SK-N-SH (cell line): ENCODE measurements around the gene RIN2. TPM values are rescaled to one million over a fixed set of nuclear protein-coding genes. Genes with fewer than 3 reads are reported as not detected.
A peak's percentile ranks its signal among the peaks of the same experiment; 100 is the strongest.

Experiments
- CTCF ChIA-PET: fragments of 300-600, 350-600 bp; formaldehyde crosslinking; extraction: SDS; loops from one replicate; lab custom pipeline; 2021; lab: Yijun Ruan, JAX
- POLR2A ChIA-PET: fragments of 350-600 bp; sonication (Branson Sonifier 250); formaldehyde crosslinking; extraction: SDS; loops from one replicate; lab custom pipeline; 2020; ENCODE audit warnings: antibody characterized with exemption, inconsistent platforms; lab: Yijun Ruan, JAX
- DNase-seq: peaks from one replicate; pipeline ENCODE4 v3.0.0; 2012
- H2AFZ ChIP-seq: fragments of 200-600 bp; sonication (generic); 2 replicates; pipeline ENCODE4 v1.8.1; 2016; ENCODE audit warnings: antibody characterized with exemption, mild to moderate bottlenecking, low read depth
- H3F3A ChIP-seq: fragments of 200-600 bp; sonication (generic); replicated peaks from 2 replicates; pipeline ENCODE3; 2016; ENCODE audit warnings: antibody characterized with exemption, mild to moderate bottlenecking; ENCODE audit not compliant: insufficient read depth
- H3K27ac ChIP-seq, 2 experiments: fragments of 200-500 bp in 1 of 2; fragments of 200-600 bp in 1 of 2; sonication (Bioruptor generic) in 1 of 2; sonication (generic), shearing (Covaris generic) in 1 of 2; 2 replicates each; pipeline versions ENCODE4 v1.5.1 to v1.6.1; 2014 to 2016; ENCODE audit warnings: low read depth in 2 of 2, inconsistent platforms in 1 of 2, low read length in 1 of 2, mild to moderate bottlenecking in 1 of 2, mixed read lengths in 1 of 2
- H3K27me3 ChIP-seq: fragments of 200-600 bp; sonication (generic), shearing (Covaris generic); 2 replicates; pipeline ENCODE4 v1.6.1; 2016; ENCODE audit warnings: mixed run types; ENCODE audit not compliant: insufficient read depth
- H3K36me3 ChIP-seq, 2 experiments: fragments of 200-500 bp in 1 of 2; fragments of 200-600 bp in 1 of 2; sonication (Bioruptor generic) in 1 of 2; sonication (generic) in 1 of 2; replicated peaks in 1 of 2; 2 replicates each; pipeline versions ENCODE3 to v1.5.1; 2014 to 2016; ENCODE audit warnings: low read length in 1 of 2, mild to moderate bottlenecking in 1 of 2; ENCODE audit not compliant: insufficient read depth in 2 of 2, control insufficient read depth in 1 of 2
- H3K4me1 ChIP-seq, 2 experiments: fragments of 200-500 bp in 1 of 2; fragments of 200-600 bp in 1 of 2; sonication (Bioruptor generic) in 1 of 2; sonication (generic), shearing (Covaris generic) in 1 of 2; 2 replicates each; pipeline versions ENCODE4 v1.5.1 to v1.6.1; 2014 to 2016; ENCODE audit warnings: low read depth in 1 of 2, low read length in 1 of 2, mixed run types in 1 of 2; ENCODE audit not compliant: insufficient read depth in 2 of 2, control insufficient read depth in 1 of 2
- H3K4me2 ChIP-seq: fragments of 200-600 bp; sonication (generic), shearing (Covaris generic); 2 replicates; pipeline ENCODE4 v1.6.1; 2017; ENCODE audit warnings: mixed run types
- H3K4me3 ChIP-seq, 2 experiments: fragments of 200-500 bp in 1 of 2; fragments of 200-600 bp in 1 of 2; sonication (Bioruptor generic) in 1 of 2; sonication (generic), shearing (Covaris generic) in 1 of 2; 2 replicates each; pipeline versions ENCODE4 v1.5.1 to v1.8.1; 2014 to 2016; ENCODE audit warnings: low read depth in 2 of 2, inconsistent platforms in 1 of 2, low read length in 1 of 2, mild to moderate bottlenecking in 1 of 2, mixed read lengths in 1 of 2, moderate library complexity in 1 of 2
- H3K79me2 ChIP-seq: fragments of 200-600 bp; sonication (generic); 2 replicates; pipeline ENCODE4 v1.8.1; 2017; ENCODE audit warnings: mild to moderate bottlenecking; ENCODE audit not compliant: insufficient read depth
- H3K9ac ChIP-seq: fragments of 200-600 bp; sonication (generic); 2 replicates; pipeline ENCODE4 v1.6.1; 2017; ENCODE audit warnings: mixed run types
- H3K9me2 ChIP-seq: fragments of 200-600 bp; sonication (generic); 2 replicates; pipeline ENCODE4 v1.6.1; 2017; ENCODE audit warnings: mixed run types
- H3K9me3 ChIP-seq: fragments of 200-600 bp; sonication (generic); 2 replicates; pipeline ENCODE4 v1.6.1; 2017; ENCODE audit warnings: mixed run types, mild to moderate bottlenecking, moderate library complexity
- H4K20me1 ChIP-seq: fragments of 200-600 bp; sonication (generic); 2 replicates; pipeline ENCODE4 v1.6.1; 2017; ENCODE audit warnings: mild to moderate bottlenecking, mixed run types; ENCODE audit not compliant: insufficient read depth
- CHD2 ChIP-seq: fragments of 150-350 bp; IDR thresholded peaks from 2 replicates; pipeline ENCODE4 v1.6.1; 2018; ENCODE audit warnings: low read length; ENCODE audit not compliant: partially characterized antibody
- ELF1 ChIP-seq: IDR thresholded peaks from 2 replicates; pipeline ENCODE4 v1.4.0; 2012
- EP300 ChIP-seq, 2 experiments: IDR thresholded peaks; 2 replicates each; pipeline versions ENCODE4 v1.4.0 to v1.6.1; 2012; ENCODE audit warnings: borderline replicate concordance in 1 of 2, low read depth in 1 of 2, low read length in 1 of 2
- FOSL2 ChIP-seq: IDR thresholded peaks from 2 replicates; pipeline ENCODE4 v1.4.0; 2012; ENCODE audit warnings: low read depth, mild to moderate bottlenecking, moderate library complexity, borderline replicate concordance
- FOXJ3 ChIP-seq: sonication (generic); formaldehyde crosslinking; IDR thresholded peaks from 2 replicates; pipeline ENCODE4 v1.5.1; 2020; ENCODE audit warnings: mild to moderate bottlenecking, missing genetic modification reagents
- MEF2A ChIP-seq: IDR thresholded peaks from 2 replicates; pipeline ENCODE4 v1.4.0; 2012; ENCODE audit warnings: low read depth, borderline replicate concordance
- MXI1 ChIP-seq: IDR thresholded peaks from 2 replicates; pipeline ENCODE4 v1.6.1; 2012; ENCODE audit warnings: mild to moderate bottlenecking, low read depth, low read length, improper control_type of control experiment
- NFIC ChIP-seq: IDR thresholded peaks from 2 replicates; pipeline ENCODE4 v1.4.0; 2012; ENCODE audit warnings: borderline replicate concordance
- PBX3 ChIP-seq: IDR thresholded peaks from 2 replicates; pipeline ENCODE4; 2012
- POLR2AphosphoS5 ChIP-seq: IDR thresholded peaks from 2 replicates; pipeline ENCODE4 v1.6.1; 2012; ENCODE audit warnings: low read depth, low read length
- RAD21 ChIP-seq: IDR thresholded peaks from 2 replicates; pipeline ENCODE4 v1.6.1; 2012; ENCODE audit warnings: mild to moderate bottlenecking, low read length
- RCOR1 ChIP-seq: fragments of 150-350 bp; IDR thresholded peaks from 2 replicates; pipeline ENCODE4 v1.6.1; 2017; ENCODE audit warnings: antibody characterized with exemption, low read length
- REST ChIP-seq: IDR thresholded peaks from 2 replicates; pipeline ENCODE4 v1.6.1; 2012; ENCODE audit warnings: mild to moderate bottlenecking, low read depth, low read length, moderate library complexity
- RFX5 ChIP-seq: IDR thresholded peaks from 2 replicates; pipeline ENCODE4 v1.6.1; 2012; ENCODE audit warnings: mild to moderate bottlenecking, improper control_type of control experiment, low read length
- RXRA ChIP-seq: IDR thresholded peaks from 2 replicates; pipeline ENCODE4 v1.4.0; 2012; ENCODE audit warnings: low read depth, mild to moderate bottlenecking, borderline replicate concordance
- SMC3 ChIP-seq: IDR thresholded peaks from 2 replicates; pipeline ENCODE4 v1.6.1; 2012; ENCODE audit warnings: low read depth, low read length, improper control_type of control experiment
- YY1 ChIP-seq: IDR thresholded peaks from 2 replicates; pipeline ENCODE4 v1.4.0; 2012; ENCODE audit warnings: low read depth, mild to moderate bottlenecking
- ZBTB33 ChIP-seq: IDR thresholded peaks from 2 replicates; pipeline ENCODE4 v1.4.0; 2012; ENCODE audit warnings: low read depth, borderline replicate concordance
- WGBS: methylation state at CpG from one replicate; pipeline ENCODE4 v1.1.6; 2017; ENCODE audit warnings: low lambda C conversion rate; 5-methylcytosine and 5-hydroxymethylcytosine counted together
- polyA plus RNA-seq, 3 experiments: library from polyadenylated mRNA; depleted of rRNA; stranded (reverse); fragments of >200 nt; gene quantifications; 2 replicates each; pipeline ENCODE4 v1.2.3, GENCODE V29; 2012

RIN2 gene
- polyA plus RNA-seq, 1 of the 3 experiments (the other 2 are of a cell fraction) = 6.8 TPM

GRCh38 chr20:19747903-19748302, 10.2 kb upstream of the RIN2 start:
- no peaks in the 10 kb centered on the region for H3K9me3 ChIP-seq
- no peaks in the 10 kb centered on the region for H3F3A ChIP-seq
- H3K4me3 ChIP-seq = no peak overlapping the region
- peaks cover 0 to 7% of the 10 kb centered on the region in 2 experiments; a peak in 1 of 4 replicates for H3K4me1 ChIP-seq
- H4K20me1 ChIP-seq = no peaks in the 10 kb centered on the region
- no peak overlapping the region for H3K27ac ChIP-seq
- H2AFZ ChIP-seq = no peak overlapping the region
- ChIA-PET POLR2A (no interaction called here), CTCF (no interaction called here)
- 79% methylated on average over 4 of the region's 4 CpGs for WGBS
- H3K79me2 ChIP-seq = no peaks in the 10 kb centered on the region
- no peaks in the 10 kb centered on the region for H3K36me3 ChIP-seq
- no peak overlapping the region for H3K9ac ChIP-seq
- no peaks in the 10 kb centered on the region for H3K9me2 ChIP-seq
- no peaks in the 10 kb centered on the region for H3K27me3 ChIP-seq
- no peak for DNase-seq
- no peak overlapping the region for H3K4me2 ChIP-seq
- no peak for TF ChIP-seq RFX5
- peak; percentile 64; the same call in 1 of the 2 replicates for TF ChIP-seq REST
- no peak for TF ChIP-seq FOSL2

GRCh38 chr20:19748681-19749080, 9.4 kb upstream of the RIN2 start:
- no peaks in the 10 kb centered on the region for H4K20me1 ChIP-seq
- no peaks in the 10 kb centered on the region for H3F3A ChIP-seq
- no peak overlapping the region for H2AFZ ChIP-seq
- no peak overlapping the region for H3K4me3 ChIP-seq
- WGBS = 66% methylated on average over 2 of the region's 2 CpGs
- POLR2A ChIA-PET = no interaction called here
- H3K4me2 ChIP-seq = no peak overlapping the region
- H3K27ac ChIP-seq = no peak overlapping the region
- DNase-seq = no peak
- CTCF ChIA-PET = no interaction called here
- no peaks in the 10 kb centered on the region for H3K9me2 ChIP-seq
- no peaks in the 10 kb centered on the region for H3K79me2 ChIP-seq
- no peaks in the 10 kb centered on the region for H3K9me3 ChIP-seq
- no peaks in the 10 kb centered on the region for H3K27me3 ChIP-seq
- H3K36me3 ChIP-seq = no peaks in the 10 kb centered on the region
- H3K9ac ChIP-seq = no peak overlapping the region
- peaks cover 0 to 7% of the 10 kb centered on the region in 2 experiments; a peak in 1 of 4 replicates for H3K4me1 ChIP-seq
- TF ChIP-seq YY1 (no peak), NFIC (no peak), REST (no peak), RFX5 (no peak), RXRA (no peak), EP300 (IDR thresholded peaks at IDR 0.05; ENCODE audit: borderline replicate concordance in 1 of 2, low read depth in 1 of 2, low read length in 1 of 2) (no peak), POLR2AphosphoS5 (no peak), CHD2 (no peak), MXI1 (no peak), ELF1 (no peak), RAD21 (no peak), SMC3 (no peak), ZBTB33 (no peak), PBX3 (no peak), MEF2A (no peak), RCOR1 (no peak), FOXJ3 (CRISPR knock-in tag) (no peak)
